ENCODE data around the gene SLC18A3.

SLC18A3 gene

DNA sequence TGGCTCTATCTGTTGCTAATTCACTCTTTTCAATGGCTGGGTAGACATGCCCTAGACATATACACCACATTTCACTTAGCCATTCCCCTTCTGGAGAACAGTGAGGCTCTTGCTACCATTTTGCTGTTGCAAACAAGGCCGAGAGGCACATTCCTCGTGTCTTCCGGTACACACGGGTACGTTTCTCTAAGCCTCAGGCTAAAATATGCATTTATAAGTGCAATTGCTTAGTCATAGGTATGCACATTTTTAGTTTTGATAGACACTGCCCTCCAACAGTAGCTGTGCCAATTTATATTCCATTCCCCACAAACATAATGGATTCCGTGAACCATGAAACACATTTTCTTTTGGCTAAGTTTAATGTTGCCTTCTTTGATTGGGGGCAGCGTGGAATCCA, 16.9 kb downstream of the SLC18A3 start:
- no peak for DNase-seq (ENCODE audit: low read depth, low spot score)

DNA sequence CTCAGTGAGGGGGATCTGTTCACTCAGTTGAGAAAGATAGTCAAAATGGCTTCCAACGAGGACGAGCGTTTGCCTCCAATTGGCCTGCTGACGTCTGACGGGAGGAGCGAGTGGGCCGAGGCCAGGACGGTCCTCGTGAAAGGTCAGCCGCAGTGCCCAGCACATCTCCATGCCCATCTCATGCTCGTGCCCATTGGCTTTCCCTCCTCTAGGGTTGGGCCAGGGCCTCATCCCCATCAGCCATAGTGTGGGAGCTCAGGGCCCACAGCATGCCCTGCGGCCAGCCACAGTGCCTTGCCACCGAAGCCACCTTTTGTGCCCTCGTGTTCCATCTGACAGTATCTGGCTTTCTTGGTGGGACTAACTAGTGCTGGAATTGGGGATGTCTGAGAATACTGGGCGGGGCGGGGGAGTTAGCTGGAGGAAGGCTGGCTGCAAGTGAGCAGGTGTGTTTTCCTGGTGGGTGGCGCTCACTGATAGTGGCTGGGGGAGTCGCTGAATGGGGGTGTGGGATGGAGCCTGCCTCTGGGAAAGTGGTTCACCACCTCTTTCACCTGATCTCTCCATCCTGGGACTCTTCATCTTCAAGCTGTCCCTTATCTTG, 17.6 kb downstream of the SLC18A3 start:
- DNase-seq (ENCODE audit: low read depth, low spot score), result no peak

- no peak for DNase-seq (ENCODE audit: low read depth, low spot score)
These were observed 18.5 kb downstream of the SLC18A3 start for GRCh38 chr10:49628599-49628998.

- no peak for DNase-seq (ENCODE audit: low read depth, low spot score)
These were observed 19.3 kb downstream of the SLC18A3 start for GRCh38 chr10:49629431-49629881.

- no peak for DNase-seq (ENCODE audit: low read depth, low spot score)
These were observed 21.9 kb downstream of the SLC18A3 start for GRCh38 chr10:49631975-49632374.

- DNase-seq (ENCODE audit: low read depth, low spot score), result no peak
These were observed 22.6 kb downstream of the SLC18A3 start for GRCh38 chr10:49632406-49633317.

- no peak for DNase-seq (ENCODE audit: low read depth, low spot score)
These were observed 23.4 kb downstream of the SLC18A3 start for GRCh38 chr10:49633327-49634068.

GRCh38 chr10:49634069-49634660, 24.1 kb downstream of the SLC18A3 start:
- DNase-seq (ENCODE audit: low read depth, low spot score), result no peak

DNA sequence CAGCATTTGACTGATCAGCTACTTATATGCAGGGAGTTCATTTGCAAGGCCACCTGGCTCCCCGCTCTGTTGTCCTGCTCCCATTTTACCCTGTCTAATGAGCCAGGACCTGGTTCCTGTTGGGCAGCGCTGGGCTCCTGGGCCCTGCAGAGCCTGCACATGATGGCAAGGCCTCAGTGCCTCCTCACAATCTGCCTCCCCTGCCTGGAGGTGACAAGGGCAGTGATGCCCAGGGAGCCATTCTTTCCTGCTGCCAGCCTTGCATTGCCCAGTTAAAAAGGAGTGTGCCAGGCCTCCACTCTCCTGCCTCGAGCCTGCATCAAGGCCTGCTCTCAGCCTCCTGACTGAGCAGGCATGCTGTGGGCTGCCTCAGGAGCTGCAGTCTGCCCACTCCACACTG, 32.2 kb downstream of the SLC18A3 start:
- no peak for DNase-seq (ENCODE audit: low read depth, low spot score)

DNA sequence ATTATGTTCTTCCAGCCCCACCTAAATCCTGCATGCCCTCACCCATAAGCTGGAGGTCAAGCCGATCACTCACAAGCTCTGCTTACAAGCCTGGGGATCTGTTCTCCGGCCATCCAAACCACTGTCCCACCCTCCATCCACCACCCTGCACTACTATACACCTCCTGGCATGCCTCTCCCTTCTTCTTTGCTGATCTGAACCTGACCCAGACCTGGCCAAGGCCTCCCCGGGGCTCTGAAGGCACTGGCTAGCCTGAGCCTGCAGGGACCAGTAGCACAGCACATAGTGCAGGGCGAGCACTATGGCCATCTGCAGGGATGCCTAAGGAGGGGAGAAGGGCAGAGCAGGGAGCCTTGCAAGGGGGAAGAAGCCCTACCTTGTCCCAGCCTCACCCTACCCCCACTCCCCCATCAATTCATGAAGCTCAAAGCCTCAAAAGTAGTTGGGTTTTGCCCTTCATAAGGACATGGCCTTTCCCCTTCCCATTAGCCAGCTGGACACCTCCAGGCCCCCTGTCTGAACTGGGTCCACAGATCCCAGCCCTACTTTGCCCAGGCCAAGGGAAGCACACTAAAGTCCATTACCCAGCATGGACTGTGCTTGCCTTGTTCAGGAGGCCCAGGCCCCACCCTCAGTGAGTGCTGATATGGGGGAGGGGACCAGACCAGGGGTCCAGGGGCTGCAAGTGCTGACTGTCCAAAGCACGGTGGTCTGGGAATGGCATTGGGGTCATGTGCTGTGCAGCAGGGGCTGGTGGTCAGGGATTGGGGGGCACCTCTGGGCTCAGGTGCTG, 33.3 kb downstream of the SLC18A3 start:
- DNase-seq (ENCODE audit: low read depth, low spot score), result no peak

DNA sequence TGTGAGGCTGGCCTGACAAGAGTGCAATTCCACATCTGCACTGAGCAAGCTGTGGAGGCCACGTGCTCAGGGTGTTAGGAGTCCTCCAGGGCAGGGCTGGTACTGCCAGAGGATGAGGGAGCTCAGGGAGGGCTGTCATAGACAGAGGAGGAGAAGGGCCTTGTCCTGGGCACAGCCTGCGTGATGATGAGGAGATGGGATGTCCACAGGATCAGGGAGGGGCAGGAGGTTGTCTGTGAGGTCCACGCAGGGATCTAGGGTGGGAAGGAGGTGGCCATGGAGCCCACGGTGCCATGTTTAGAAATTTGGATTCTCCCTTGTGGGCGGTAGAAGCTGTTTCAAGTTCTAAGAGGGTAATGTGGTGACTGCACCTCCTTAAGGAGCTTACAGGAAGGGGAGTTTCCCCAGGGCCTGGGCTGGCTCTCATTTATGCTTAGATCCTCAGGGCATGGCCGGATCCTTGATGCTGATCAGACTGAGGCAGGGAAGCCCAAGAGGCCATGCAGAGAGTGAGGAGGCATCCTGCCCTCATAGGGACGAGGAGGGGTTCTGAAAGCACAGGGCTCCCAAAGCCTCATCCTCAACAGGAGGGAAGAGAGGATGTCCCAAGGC, 34.0 kb downstream of the SLC18A3 start:
- no peak for DNase-seq (ENCODE audit: low read depth, low spot score)

DNA sequence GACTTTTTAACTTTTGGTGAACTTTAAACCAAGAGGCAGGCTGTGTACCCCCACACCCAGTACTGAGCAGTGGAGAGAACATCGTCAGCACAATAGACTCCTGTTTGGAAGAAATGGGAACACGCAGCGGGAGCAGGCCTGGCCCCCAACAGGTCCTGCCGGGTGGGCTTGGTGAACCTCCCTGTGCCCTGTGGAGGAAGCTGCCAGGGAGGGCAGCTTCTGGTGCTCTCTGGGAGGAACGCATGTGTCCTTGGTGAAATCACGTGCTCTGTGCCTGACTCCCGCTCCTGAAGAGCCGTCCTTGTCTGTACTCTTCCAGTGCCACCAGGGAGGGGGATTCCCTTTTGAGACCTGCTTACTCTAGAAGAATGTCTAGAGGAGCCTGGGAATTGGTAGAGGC, 35.3 kb downstream of the SLC18A3 start:
- DNase-seq (ENCODE audit: low read depth, low spot score), result no peak

DNA sequence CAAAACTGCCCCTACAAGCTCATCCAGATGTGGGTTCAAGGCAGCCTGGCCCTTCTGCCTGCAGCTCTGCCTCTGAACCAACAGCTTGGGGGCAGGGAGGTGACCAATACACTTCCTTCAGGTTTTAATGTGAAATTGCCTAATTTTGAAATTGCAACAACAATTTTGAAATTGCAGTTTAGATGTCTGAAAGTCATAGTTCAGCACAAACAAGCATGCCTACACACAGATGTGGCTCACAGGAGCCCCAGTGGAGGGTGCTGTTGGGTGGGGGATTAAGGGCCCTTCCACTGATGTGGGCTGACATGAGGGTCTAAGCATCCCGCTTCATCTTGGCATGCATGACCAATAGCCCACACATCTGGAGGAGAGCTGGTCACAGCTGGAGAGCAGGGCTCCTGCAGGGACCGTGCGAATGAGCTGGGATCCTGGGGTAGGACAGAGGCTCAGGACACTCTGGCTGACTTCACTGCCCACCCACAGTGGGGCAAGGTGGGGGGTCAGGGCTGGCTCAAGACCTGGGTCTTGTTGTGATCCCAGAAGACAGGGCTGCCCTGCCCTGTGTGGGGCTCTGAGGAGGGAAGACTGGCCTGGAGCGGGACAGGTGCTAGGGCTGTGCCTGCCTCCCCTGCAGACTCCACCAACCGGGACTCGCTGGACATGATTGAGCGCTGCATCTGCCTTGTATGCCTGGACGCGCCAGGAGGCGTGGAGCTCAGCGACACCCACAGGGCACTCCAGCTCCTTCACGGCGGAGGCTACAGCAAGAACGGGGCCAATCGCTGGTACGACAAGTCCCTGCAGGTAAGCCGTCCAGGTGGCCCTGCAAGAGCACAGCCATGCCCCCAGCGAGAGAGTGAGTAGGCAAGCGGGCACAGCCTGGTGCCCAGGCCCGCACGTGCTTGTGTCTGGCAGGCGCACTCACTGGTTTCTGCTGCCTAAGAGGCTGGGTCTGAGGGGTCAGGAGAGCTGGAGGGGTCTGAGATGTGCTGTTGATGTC, 36.1 kb downstream of the SLC18A3 start:
- no peak for DNase-seq (ENCODE audit: low read depth, low spot score)

DNA sequence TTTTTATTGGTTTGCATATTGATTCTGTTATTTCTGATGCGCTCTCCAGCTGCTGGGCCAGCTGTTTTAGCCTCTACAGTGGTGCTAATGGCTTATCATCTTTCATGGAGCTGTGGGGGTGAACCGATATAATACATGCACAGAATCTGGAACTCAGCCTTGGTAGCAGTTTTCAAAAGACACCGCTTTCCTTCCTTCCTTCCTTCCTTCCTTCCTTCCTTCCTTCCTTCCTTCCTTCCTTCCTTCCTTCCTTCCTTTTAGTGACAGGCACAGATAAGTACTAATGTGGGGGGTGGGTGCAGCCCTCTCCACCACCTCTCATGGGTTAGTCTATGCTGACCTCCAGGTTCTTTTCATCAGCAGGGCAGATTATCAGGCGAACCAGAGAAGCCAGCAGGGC, 37.4 kb downstream of the SLC18A3 start:
- no peak for DNase-seq (ENCODE audit: low read depth, low spot score)

DNA sequence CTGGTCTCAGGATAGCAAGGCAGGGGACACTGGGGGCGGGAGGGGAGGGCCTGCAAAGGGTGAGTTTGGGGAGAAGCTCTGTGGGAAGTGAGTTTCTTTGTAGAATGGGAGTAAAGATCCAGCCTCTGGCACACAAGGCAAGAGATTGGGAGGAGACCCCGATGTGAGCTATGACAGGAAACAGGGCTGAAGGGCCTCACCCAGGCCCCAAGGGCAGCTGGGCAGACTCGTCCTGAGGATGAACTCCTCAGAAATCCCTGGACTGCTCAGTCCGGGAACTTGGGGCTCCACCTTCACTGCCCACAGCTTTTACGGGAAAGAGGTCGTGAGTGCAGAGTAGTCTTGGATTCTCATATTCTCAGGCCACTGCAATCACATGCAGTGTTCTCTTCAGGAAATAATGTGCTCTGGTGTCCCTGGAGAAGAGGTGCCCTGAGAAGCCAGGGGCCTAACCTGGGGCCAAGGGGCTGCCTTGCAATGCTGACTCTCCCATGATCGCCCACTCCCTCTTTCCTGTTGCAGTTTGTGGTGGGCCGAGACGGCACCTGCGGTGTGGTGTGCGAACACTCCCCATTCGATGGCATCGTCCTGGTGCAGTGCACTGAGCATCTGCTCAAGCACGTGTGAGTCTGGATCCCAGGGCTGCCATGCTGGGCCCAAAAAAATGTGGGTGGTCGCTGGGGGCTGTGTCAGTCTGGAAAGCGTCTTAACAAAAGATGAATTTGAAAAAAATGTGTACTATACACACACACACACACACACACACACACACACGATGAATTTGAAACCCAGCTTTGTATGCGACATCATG, 38.1 kb downstream of the SLC18A3 start:
- no peak for DNase-seq (ENCODE audit: low read depth, low spot score)

- DNase-seq (ENCODE audit: low read depth, low spot score), result no peak
These were observed 39.2 kb downstream of the SLC18A3 start for GRCh38 chr10:49649294-49649693.

DNA sequence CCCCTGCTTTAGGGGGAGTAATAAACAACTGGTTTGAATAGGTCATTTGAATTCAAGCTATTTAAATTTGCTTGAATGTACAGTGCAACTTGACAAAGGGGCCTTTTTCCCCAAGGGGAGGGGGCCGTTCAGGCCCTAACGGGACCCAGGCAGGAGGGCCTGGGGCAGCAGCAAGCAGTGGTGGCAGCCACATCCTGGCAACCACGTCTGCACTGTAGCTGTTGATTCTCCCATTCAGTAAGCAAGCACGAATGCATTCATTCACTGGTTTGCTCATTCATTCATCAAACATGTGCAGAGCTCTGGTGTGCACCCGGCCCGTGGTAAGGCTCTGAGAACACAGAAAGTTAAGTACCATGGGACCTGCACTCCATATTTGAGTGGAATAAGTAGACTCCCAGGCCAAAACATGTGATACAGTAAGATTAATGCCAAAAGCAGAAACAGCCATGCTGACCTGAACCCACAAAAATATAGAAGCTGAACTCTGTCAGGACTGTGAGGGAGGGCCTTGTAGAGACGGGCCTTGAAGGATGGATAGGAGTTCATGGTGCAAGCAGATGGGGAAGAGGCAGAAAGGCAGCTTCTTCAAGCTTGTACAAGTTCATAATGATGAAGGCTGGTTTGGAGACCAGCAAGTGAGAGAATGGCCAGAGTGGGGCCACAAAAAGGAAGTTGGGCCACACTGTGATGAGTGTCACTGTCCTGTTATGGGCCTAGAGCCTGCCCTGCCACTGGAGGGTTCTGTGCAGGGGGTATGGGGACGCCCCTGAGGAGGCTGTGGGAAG, 40.0 kb downstream of the SLC18A3 start:
- no peak for DNase-seq (ENCODE audit: low read depth, low spot score)

- DNase-seq (ENCODE audit: low read depth, low spot score), result no peak
These were observed 40.6 kb downstream of the SLC18A3 start for GRCh38 chr10:49650724-49651034.

Data from brain pericyte (primary cell).